ENCODE data around the gene TMEM121B.

Gene TMEM121B

DNA sequence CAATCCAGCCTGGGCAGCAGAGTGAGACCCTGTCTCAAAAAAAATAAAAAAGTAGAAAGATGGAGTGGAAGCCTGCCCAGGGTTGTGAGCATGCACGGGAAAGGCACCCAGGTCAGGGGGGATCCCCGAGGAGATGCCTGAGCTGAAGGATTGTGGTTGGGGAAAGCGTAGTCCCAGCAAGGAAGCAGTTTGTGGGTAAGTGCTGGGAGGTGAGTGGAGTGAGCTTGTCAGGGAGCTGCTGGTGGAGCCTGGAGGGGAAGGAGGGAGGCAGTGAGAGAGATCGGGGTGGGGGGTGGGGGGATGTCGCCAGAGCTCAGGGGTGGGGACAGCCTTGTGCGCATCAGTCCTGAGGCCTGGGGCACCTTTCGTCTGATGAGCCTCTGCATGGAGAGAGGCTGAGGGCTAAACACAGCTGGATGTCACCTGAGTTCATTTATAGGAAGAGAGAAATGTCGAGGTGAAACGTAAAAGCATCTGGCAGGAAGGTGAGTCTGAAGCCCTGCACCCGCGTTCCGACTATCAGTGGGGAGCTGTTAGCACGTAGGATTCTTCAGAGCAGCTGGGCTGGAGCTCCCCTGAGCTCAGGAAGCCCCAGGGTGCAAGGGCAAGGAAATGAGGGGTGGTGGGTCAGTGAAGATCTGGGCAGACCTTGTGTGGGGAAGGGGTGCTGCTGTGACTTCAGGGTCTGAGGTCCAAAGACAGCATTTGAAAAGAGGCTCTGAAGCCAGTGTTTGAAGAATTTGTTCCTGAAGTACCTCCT, 10.2 kb downstream of the TMEM121B start:
- no peak for DNase-seq (ENCODE audit: low read depth)

DNA sequence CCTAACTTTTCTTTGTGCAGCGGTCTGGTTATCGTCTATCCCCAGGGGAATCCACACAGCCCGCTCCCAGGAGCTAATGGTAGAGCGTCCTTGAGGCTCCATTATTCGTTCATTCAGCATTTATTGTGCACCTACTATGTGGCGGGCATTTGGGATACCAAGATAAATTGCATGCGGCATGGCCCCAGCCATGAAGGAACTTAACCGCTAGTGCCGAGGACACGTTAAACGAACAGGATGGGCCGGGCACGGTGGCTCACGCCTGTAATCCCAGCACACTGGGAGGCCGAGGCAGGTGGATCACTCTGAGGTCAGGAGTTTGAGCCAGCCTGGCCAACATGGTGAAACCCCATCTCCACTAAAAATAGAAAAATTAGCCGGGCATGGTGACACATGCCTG, 11.2 kb downstream of the TMEM121B start:
- DNase-seq (ENCODE audit: low read depth), result no peak

DNA sequence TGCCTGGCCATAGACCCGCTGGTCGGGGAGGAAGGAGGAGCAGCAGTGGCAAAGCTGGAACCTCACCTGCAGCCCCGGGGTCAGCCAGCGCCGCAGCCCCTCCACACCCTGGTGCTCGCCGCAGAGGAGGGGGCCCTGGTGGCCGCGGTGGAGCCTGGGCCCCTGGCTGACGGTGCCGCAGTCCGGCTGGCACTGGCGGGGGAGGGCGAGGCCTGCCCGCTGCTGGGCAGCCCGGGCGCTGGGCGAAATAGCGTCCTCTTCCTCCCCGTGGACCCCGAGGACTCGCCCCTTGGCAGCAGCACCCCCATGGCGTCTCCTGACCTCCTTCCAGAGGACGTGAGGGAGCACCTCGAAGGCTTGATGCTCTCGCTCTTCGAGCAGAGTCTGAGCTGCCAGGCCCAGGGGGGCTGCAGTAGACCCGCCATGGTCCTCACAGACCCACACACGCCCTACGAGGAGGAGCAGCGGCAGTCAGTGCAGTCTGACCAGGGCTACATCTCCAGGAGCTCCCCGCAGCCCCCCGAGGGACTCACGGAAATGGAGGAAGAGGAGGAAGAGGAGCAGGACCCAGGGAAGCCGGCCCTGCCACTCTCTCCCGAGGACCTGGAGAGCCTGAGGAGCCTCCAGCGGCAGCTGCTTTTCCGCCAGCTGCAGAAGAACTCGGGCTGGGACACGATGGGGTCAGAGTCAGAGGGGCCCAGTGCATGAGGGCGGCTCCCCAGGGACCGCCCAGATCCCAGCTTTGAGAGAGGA, 11.9 kb downstream of the TMEM121B start:
- DNase-seq (ENCODE audit: low read depth), result no peak

DNA sequence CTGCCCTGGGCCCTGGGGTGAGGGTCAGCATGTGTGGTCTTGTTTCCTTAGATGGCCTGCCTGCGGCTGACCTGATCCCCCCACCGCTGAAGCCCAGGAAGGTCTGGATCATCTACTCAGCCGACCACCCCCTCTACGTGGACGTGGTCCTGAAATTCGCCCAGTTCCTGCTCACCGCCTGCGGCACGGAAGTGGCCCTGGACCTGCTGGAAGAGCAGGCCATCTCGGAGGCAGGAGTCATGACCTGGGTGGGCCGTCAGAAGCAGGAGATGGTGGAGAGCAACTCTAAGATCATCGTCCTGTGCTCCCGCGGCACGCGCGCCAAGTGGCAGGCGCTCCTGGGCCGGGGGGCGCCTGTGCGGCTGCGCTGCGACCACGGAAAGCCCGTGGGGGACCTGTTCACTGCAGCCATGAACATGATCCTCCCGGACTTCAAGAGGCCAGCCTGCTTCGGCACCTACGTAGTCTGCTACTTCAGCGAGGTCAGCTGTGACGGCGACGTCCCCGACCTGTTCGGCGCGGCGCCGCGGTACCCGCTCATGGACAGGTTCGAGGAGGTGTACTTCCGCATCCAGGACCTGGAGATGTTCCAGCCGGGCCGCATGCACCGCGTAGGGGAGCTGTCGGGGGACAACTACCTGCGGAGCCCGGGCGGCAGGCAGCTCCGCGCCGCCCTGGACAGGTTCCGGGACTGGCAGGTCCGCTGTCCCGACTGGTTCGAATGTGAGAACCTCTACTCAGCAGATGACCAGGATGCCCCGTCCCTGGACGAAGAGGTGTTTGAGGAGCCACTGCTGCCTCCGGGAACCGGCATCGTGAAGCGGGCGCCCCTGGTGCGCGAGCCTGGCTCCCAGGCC, 12.7 kb downstream of the TMEM121B start:
- no peak for DNase-seq (ENCODE audit: low read depth)

DNA sequence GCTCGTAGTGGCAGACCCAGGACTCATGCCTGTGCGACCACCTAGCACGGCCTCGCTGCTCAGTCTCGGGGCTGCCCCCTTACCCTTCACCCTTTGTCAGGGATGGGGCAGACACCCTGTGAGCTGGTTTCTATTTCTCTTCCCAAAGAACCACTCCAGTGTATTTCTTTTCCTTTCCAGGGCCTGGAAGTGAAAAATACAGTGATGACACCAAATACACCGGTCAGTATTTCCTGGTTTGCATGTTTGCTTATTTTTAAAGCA, 13.7 kb downstream of the TMEM121B start:
- DNase-seq (ENCODE audit: low read depth), result no peak

DNA sequence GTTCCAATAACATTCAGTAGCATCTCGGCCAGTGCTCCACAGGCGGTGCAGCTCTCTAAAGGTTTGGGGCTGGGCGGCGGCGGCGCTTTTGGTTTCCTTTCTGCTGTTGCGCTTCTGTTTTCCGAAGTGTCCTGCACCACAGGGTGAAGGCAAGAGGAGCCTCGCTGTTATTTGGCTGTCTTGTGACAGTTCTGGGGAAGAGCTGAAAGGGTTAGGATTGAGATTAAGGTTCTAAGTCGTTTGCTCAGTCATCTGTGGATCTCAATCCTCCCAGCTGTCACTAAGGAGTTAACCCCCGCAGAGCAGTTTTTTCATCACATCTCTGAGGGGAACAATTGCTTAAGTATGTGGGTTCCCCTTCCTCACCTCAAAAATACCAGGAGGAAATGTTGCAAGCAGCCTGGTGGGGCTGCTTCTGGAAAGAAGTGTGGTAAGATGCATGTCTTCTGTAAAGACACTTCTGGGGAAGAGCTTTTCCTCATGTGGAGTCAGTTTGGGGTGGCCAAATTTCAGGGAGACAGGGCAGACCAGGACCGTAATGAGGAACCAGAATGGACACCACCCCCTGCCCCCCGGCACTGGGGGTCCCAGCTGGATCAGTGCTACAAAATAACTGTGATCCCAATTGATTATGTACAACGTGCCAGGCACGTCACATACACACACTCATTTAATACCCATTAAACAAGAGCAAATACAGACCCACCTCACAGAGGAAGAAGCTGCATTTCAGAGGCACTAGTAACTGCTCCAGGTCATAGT, 14.2 kb downstream of the TMEM121B start:
- no peak for DNase-seq (ENCODE audit: low read depth)

DNA sequence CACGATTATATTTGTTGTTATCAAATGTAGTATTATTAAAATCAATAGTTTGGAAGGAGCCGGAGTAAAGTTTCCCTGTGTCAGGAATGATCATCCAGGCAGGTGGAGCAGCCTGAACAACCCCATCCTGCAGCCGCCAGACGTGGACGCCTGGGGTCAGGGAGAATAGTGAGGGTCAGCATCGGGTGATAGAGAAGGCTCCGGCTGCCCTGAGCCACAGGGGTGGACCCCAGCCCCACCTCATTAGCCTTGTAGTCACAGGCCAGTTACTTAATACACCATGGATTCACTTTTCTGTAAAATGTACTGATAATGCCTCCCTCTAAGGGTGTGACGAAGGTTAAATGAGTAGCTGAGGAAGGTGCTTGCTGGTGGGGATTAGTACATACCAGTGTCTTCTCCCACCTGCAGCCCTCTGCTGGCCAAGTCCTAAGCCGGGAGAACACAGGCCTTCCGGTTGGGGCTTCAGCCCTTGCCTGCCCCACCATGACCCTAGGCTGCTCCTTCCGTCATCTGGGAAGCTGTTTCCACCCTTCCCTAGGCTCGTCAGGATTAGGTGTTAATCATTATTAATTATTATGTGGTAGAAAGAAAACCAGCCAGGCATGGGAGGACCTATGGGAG, 14.9 kb downstream of the TMEM121B start:
- no peak for DNase-seq (ENCODE audit: low read depth)

DNA sequence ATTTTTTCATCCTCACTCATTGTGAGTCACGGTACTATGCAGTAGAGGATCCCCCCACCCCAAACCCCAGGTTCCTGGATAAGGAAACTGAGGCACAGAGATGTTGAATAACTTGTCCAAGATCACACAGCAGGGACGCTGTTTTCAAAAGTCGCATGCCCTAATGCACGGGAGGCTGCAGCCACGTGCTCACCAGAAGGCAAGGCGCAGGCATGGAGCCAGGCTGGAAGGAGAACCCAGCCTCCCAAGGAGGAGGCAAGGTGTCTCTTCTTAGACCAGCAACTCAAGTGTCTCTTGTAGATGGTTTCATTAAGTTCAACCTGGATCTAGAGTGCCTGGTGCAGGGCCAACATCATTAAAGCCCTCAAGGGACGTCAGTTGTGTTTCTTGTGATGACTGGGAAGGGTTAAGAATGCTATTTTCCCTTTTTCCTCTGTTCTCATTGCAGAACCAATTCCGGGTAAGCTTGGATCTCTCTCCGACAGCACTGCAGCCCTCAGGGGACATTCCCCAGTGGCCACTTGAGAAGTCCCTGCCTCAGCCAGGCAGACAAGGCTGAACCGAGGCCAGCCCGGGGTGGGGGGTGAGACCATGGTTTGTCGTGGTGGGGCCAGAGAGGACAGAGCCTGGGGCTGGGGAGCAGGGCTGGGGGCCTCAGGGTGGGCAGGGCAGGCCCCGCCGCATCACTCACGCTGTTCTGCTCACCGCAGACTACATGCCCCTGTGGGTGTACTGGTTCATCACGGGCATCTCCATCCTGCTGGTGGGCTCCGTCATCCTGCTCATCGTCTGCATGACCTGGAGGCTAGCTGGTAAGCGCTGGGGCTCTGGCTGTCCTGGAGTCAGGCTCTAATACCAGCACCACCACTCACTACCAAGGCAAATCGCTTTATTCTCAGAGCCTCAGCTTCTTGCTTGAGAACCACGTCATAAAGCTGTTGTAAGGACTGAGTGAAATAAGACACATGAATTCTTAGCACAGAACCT, 15.7 kb downstream of the TMEM121B start:
- no peak for DNase-seq (ENCODE audit: low read depth)

DNA sequence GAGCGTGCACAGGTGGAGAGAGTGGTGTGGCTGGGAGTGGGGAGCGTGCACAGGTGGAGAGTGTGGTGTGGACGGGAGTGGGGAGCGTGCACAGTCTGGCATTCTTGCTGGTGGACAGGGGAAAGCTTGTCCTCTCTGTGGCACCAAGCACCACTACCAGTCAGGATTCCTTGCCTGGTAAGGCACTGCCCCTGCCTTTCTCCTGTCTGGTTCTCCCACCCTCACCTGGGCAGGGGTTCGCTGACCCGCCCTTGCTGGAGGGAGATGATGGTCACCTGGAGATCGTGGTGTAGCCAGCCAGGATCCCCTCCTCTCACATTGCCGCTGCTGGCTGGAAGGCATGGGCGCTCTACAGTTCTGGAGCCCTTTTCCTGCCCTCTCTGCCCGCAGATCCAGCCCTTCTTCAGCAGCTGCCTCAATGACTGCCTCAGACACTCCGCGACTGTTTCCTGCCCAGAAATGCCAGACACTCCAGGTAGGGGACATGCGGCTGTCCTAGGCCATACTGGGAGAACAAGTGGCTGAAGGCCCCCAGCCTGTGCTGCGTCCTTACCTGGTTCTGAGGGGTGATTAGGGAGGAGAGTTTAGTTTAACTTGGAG, 16.7 kb downstream of the TMEM121B start:
- no peak for DNase-seq (ENCODE audit: low read depth)

DNA sequence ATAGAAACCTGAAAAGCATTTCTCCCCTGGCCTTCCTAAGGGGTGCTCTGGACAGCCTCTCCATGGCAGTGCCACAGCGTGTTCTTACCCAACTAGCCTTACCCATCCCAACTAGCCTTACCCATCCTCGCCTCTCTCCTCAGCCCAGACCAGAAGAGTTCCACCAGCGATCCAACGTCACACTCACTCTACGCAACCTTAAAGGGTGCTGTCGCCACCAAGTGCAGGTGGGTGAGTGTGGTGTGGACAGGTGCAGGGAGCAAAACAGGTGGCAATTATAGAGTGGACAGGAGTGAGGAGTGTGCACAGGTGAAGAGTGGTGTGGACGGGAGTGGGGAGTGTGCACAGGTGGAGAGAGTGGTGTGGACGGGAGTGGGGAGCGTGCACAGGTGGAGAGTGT, 17.8 kb downstream of the TMEM121B start:
- no peak for DNase-seq (ENCODE audit: low read depth)

DNA sequence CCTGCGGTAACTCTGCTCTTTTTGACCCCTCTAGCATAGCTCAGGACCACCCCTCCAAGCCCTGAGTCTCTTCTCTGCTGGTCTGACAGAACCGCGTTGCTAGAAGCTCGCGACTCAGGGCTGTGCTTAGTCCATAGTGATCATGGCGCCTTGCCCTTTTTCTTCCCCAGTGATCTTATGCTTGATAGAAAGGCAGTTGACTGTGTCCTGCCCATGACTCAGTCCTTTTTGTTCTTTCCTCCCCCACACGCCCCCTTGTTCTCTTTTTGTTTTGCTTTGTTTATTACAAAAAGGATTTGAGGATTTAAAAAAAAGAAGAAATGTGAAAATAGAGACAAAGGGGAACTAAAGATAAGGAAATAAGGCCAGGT, 18.9 kb downstream of the TMEM121B start:
- DNase-seq (ENCODE audit: low read depth), result no peak

DNA sequence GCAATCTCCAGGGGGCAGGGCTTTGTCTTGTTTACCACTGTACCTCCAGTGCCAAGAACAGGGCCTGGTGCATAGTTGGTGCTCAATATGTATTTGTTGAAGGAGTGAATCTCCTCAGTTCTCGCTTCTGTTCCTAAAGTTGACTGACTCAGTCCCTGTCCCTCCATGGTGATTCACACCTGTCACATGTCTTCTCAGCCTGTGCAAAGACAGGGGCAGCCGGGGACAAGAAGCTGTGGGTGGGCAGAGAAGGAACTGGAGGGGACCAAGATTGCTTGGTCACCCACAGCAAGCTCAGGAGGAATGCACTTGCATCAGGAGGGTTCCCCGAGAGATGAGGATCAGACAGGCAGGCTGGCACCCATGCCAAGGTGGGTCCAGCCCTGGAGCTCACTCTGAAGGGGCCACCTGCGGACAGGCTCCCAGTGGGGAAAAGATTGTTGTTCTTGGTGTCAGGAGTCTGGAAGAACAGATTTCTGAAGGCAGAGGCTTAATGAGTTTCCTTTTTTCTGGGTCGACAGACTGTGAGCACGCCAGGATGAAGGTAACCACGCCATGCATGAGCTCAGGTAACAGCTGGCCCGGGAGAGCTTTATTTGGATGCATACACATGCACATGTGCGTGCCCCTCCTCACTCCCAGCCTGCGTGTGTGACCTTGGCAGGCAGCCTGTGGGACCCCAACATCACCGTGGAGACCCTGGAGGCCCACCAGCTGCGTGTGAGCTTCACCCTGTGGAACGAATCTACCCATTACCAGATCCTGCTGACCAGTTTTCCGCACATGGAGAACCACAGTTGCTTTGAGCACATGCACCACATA, 19.5 kb downstream of the TMEM121B start:
- DNase-seq (ENCODE audit: low read depth), result no peak

DNA sequence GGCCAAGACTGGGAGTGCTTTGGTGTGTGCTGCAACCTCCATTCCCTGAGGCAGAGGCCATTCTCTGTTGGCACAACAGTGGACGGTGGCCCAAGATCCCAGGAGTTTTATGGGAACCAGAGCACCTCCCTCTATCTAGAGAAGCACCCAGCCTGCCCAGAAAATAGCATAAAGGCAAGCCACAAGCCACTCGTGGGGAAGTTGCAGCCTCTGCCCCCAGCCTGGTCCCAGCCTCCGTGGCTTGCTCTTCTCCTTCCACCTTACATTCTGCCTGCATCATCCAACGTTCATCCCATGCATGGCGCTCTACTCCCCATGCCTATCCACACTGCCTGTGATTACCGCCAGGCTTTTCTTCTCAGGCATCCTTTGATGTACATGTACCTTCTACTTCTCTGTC, 20.5 kb downstream of the TMEM121B start:
- no peak for DNase-seq (ENCODE audit: low read depth)

DNA sequence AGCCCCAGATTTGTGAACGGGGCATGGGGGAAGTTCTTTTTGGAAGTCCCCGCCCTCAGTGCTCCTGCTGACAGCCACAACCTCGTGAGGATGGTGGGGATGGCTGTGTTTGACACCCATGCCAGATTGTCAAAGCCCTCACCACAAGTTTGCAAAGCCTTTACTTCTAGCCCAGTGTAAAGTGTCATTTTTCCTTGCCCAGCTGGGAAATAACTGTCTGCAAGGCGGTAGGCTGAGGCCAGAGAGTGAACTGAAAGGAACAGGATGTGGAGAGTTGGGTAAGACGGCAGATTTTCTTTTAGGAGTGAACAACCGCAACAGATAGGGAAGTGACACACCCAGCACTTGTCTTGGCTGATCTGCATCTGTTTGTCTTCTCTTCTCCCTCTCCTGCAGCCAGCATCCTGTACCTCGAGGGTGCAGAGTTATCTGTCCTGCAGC, 22.8 kb downstream of the TMEM121B start:
- no peak for DNase-seq (ENCODE audit: low read depth)

DNA sequence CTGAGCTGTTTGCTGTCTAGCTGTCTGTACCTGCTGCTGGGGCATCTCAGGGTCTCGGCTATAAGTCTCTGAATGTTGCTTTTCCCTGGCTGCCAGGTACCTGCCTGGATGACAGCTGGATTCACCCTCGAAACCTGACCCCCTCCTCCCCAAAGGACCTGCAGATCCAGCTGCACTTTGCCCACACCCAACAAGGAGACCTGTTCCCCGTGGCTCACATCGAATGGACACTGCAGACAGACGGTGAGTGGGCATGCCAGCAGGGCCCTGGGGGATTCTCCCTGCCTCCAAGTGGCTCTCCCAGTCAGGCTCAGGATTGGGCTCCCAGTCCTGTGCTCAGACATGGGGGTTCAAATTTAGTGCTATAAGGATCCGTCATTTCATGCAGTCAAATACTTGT, 23.5 kb downstream of the TMEM121B start:
- no peak for DNase-seq (ENCODE audit: low read depth)

DNA sequence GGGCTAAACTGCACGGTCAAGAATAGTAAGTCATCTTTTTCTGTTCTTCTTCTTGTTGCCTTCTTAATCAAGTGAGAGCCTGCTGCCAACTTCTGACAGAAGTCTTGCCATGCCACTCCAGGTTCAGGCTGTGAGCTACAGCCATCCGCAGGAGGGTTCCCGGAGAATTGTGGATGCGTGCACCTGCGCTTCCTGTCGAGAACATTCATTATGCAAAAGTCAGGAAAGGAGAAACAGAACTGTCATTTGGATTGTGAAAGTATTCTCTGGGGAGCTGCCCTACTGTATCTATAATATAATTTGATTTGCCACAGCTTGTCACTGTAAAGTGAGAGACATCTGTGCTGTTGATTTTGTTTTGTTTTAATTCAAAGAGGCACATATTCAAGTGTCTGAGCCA, 24.1 kb downstream of the TMEM121B start:
- DNase-seq (ENCODE audit: low read depth), result no peak

DNA sequence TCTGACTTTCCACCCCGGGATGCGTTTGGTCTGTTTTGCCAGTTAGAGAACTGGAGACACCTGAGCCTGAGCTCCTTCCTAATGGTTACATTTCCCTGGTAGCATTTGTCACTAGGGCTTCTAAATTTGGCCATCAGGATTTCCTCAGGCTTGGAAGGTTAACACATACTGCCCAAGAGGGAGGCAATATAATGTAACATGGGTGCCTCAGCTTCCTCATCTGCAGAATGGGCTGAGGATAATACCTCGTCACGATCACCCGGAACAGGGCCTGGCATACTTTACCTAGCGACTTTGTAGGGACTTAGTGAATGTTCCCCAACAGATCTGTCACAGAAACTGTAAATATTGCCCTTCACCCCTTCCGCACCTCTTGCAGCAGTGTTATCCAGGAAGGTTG, 25.1 kb downstream of the TMEM121B start:
- no peak for DNase-seq (ENCODE audit: low read depth)

DNA sequence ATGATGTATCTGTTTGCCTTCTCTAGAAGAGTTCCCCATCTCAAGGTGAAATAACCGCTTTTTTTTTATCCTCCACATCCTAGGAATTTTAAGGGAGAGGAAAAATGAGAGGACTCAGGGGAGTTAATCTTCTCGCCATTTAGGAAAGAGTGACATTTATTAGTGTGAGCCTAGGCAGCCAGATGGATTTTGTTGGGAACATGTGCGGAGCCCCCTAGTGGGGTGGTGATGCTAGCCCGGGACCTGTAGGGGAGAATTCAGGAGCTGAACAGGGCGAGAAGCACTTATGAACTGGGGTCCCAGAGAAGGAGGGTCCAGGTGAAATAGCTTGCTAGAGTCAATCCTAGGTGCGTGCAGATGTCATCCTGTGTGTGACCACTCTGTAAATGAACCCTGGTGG, 25.6 kb downstream of the TMEM121B start:
- no peak for DNase-seq (ENCODE audit: low read depth)

DNA sequence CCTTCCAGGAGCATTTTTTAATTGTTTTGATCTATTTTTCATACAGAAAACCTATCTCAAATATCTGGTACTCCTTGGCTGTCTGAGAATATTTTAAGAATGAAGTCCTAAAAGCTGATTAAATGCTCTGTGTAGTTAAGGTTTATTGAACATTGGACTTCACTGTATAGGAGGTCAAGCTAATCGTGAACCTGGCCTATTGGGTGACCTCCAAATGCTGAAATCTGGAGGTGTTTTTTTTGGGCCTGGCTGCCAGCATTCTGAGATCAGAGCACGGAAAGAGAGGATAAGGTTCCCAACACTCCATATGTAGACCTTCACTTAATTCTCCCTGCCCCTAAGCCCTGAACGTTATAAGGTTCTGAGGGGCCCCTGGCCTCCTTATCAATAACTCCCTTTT, 28.1 kb downstream of the TMEM121B start:
- DNase-seq (ENCODE audit: low read depth), result no peak
